Measurements from ENCODE around the gene FAM3A. TPM values are rescaled to one million over a fixed set of nuclear protein-coding genes. Genes with fewer than 3 reads are reported as not detected.

FAM3A gene
- total and polyA plus RNA-seq, 9 of the 15 experiments (the other 6 are each of a cell fraction or from before 2014, with no cell fraction given), result 0.75 to 70.6 (median 27.0) TPM

GRCh38 chrX:154517101-154517781, 1.2 kb upstream of the FAM3A start:
- H3K9me3 ChIP-seq (replicated peaks; ENCODE audit: control insufficient read depth, insufficient read depth, low read depth, low read length), result no peaks in the 10 kb centered on the region
- peak overlapping the region; percentile 90 for H3K27ac ChIP-seq (ENCODE audit: extremely low read depth, low read depth, low read length)
- FAIRE-seq (no peak), DNase-seq (ENCODE audit: extremely low read depth in 1 of 4, low spot score in 3 of 4) (no peak), ATAC-seq (no peak)
- H3K4me3 ChIP-seq, result no peak overlapping the region
- intact Hi-C loops (cut with micrococcal nuclease), result loop anchor here (5.0 kb wide), 1 partner anchor 35 kb away; no protein-coding TSS in a partner anchor
- H2AFZ ChIP-seq (ENCODE audit: low read depth, low read length), result peak overlapping the region; percentile 98
- in situ Hi-C loops (cut with MboI), result no loop called here
- H4K20me1 ChIP-seq (replicated peaks; ENCODE audit: control insufficient read depth, insufficient read depth, low read length), result no peaks in the 10 kb centered on the region
- POLR2A ChIA-PET, result interaction anchor here (1.1 to 1.7 kb wide), 3 partner anchors 10 to 149 kb away, joined by 3 to 8 read pairs (median 3); partner anchors contain the start of gene SLC10A3
- peak overlapping the region; percentile 78 to 93 for H3K9ac ChIP-seq (ENCODE audit: insufficient read depth in 1 of 2, low read depth in 2 of 2, low read length in 2 of 2)
- no peaks in the 10 kb centered on the region for H3K9me1 ChIP-seq (ENCODE audit: control insufficient read depth, insufficient read depth, low read length)
- TF ChIP-seq TFAP4 (CRISPR knock-in tag; IDR thresholded peaks at IDR 0.05; ENCODE audit: borderline replicate concordance), result 0 out of 2 replicates have a peak, but pooled peaks have one; percentile 18
- no peak for TF ChIP-seq HMG20B (CRISPR knock-in tag; IDR thresholded peaks at IDR 0.05)
- no peaks in the 10 kb centered on the region for H3K27me3 ChIP-seq (ENCODE audit: control insufficient read depth in 2 of 2, insufficient read depth in 2 of 2, low read length in 2 of 2)
- BruUV-seq (replicated peaks), result no TSS peak
- peaks cover 7% of the 10 kb centered on the region; the same call in 2 of the 3 replicates for H3K36me3 ChIP-seq (ENCODE audit: control insufficient read depth, insufficient read depth, low read length)
- H3K4me1 ChIP-seq (replicated peaks in 1 of 2; ENCODE audit: control insufficient read depth in 2 of 2, insufficient read depth in 2 of 2, low read length in 2 of 2), result peaks cover 13 to 32% of the 10 kb centered on the region in 2 experiments; a peak in 4 of 5 replicates
- WGBS (ENCODE audit: insufficient coverage, low coverage, missing lambda C conversion rate), result 75% methylated on average over 14 of the region's 25 CpGs
- H3K79me2 ChIP-seq (ENCODE audit: control insufficient read depth, insufficient read depth, low read length), result peaks cover 25% of the 10 kb centered on the region
- peak overlapping the region; percentile 99; the same call in 1 of the 2 replicates for H3K4me2 ChIP-seq (ENCODE audit: insufficient read depth, low read length)
- CTCF ChIA-PET (ENCODE audit: low intra/inter-chr PET ratio), result no interaction called here
